SK-N-SH (cell line): ENCODE data around the gene CD2AP. TPM values are rescaled to one million over a fixed set of nuclear protein-coding genes. Genes with fewer than 3 reads are reported as not detected.

Experiments used
- CTCF ChIA-PET: fragments of 300-600, 350-600 bp; formaldehyde crosslinking; extraction: SDS; loops from one replicate; lab custom pipeline; 2021; lab: Yijun Ruan, JAX
- POLR2A ChIA-PET: fragments of 350-600 bp; sonication (Branson Sonifier 250); formaldehyde crosslinking; extraction: SDS; loops from one replicate; lab custom pipeline; 2020; ENCODE audit warnings: antibody characterized with exemption, inconsistent platforms; lab: Yijun Ruan, JAX
- DNase-seq: peaks from one replicate; pipeline ENCODE4 v3.0.0; 2012
- H2AFZ ChIP-seq: fragments of 200-600 bp; sonication (generic); 2 replicates; pipeline ENCODE4 v1.8.1; 2016; ENCODE audit warnings: antibody characterized with exemption, mild to moderate bottlenecking, low read depth
- H3F3A ChIP-seq: fragments of 200-600 bp; sonication (generic); replicated peaks from 2 replicates; pipeline ENCODE3; 2016; ENCODE audit warnings: antibody characterized with exemption, mild to moderate bottlenecking; ENCODE audit not compliant: insufficient read depth
- H3K27ac ChIP-seq, 2 experiments: fragments of 200-500 bp in 1 of 2; fragments of 200-600 bp in 1 of 2; sonication (Bioruptor generic) in 1 of 2; sonication (generic), shearing (Covaris generic) in 1 of 2; 2 replicates each; pipeline versions ENCODE4 v1.5.1 to v1.6.1; 2014 to 2016; ENCODE audit warnings: low read depth in 2 of 2, inconsistent platforms in 1 of 2, low read length in 1 of 2, mild to moderate bottlenecking in 1 of 2, mixed read lengths in 1 of 2
- H3K27me3 ChIP-seq: fragments of 200-600 bp; sonication (generic), shearing (Covaris generic); 2 replicates; pipeline ENCODE4 v1.6.1; 2016; ENCODE audit warnings: mixed run types; ENCODE audit not compliant: insufficient read depth
- H3K36me3 ChIP-seq, 2 experiments: fragments of 200-500 bp in 1 of 2; fragments of 200-600 bp in 1 of 2; sonication (Bioruptor generic) in 1 of 2; sonication (generic) in 1 of 2; replicated peaks in 1 of 2; 2 replicates each; pipeline versions ENCODE3 to v1.5.1; 2014 to 2016; ENCODE audit warnings: low read length in 1 of 2, mild to moderate bottlenecking in 1 of 2; ENCODE audit not compliant: insufficient read depth in 2 of 2, control insufficient read depth in 1 of 2
- H3K4me1 ChIP-seq, 2 experiments: fragments of 200-500 bp in 1 of 2; fragments of 200-600 bp in 1 of 2; sonication (Bioruptor generic) in 1 of 2; sonication (generic), shearing (Covaris generic) in 1 of 2; 2 replicates each; pipeline versions ENCODE4 v1.5.1 to v1.6.1; 2014 to 2016; ENCODE audit warnings: low read depth in 1 of 2, low read length in 1 of 2, mixed run types in 1 of 2; ENCODE audit not compliant: insufficient read depth in 2 of 2, control insufficient read depth in 1 of 2
- H3K4me2 ChIP-seq: fragments of 200-600 bp; sonication (generic), shearing (Covaris generic); 2 replicates; pipeline ENCODE4 v1.6.1; 2017; ENCODE audit warnings: mixed run types
- H3K4me3 ChIP-seq, 2 experiments: fragments of 200-500 bp in 1 of 2; fragments of 200-600 bp in 1 of 2; sonication (Bioruptor generic) in 1 of 2; sonication (generic), shearing (Covaris generic) in 1 of 2; 2 replicates each; pipeline versions ENCODE4 v1.5.1 to v1.8.1; 2014 to 2016; ENCODE audit warnings: low read depth in 2 of 2, inconsistent platforms in 1 of 2, low read length in 1 of 2, mild to moderate bottlenecking in 1 of 2, mixed read lengths in 1 of 2, moderate library complexity in 1 of 2
- H3K79me2 ChIP-seq: fragments of 200-600 bp; sonication (generic); 2 replicates; pipeline ENCODE4 v1.8.1; 2017; ENCODE audit warnings: mild to moderate bottlenecking; ENCODE audit not compliant: insufficient read depth
- H3K9ac ChIP-seq: fragments of 200-600 bp; sonication (generic); 2 replicates; pipeline ENCODE4 v1.6.1; 2017; ENCODE audit warnings: mixed run types
- H3K9me2 ChIP-seq: fragments of 200-600 bp; sonication (generic); 2 replicates; pipeline ENCODE4 v1.6.1; 2017; ENCODE audit warnings: mixed run types
- H3K9me3 ChIP-seq: fragments of 200-600 bp; sonication (generic); 2 replicates; pipeline ENCODE4 v1.6.1; 2017; ENCODE audit warnings: mixed run types, mild to moderate bottlenecking, moderate library complexity
- H4K20me1 ChIP-seq: fragments of 200-600 bp; sonication (generic); 2 replicates; pipeline ENCODE4 v1.6.1; 2017; ENCODE audit warnings: mild to moderate bottlenecking, mixed run types; ENCODE audit not compliant: insufficient read depth
- CHD2 ChIP-seq: fragments of 150-350 bp; IDR thresholded peaks from 2 replicates; pipeline ENCODE4 v1.6.1; 2018; ENCODE audit warnings: low read length; ENCODE audit not compliant: partially characterized antibody
- ELF1 ChIP-seq: IDR thresholded peaks from 2 replicates; pipeline ENCODE4 v1.4.0; 2012
- EP300 ChIP-seq, 2 experiments: IDR thresholded peaks; 2 replicates each; pipeline versions ENCODE4 v1.4.0 to v1.6.1; 2012; ENCODE audit warnings: borderline replicate concordance in 1 of 2, low read depth in 1 of 2, low read length in 1 of 2
- FOXM1 ChIP-seq: IDR thresholded peaks from 2 replicates; pipeline ENCODE4 v1.4.0; 2012; ENCODE audit warnings: low read depth, mild to moderate bottlenecking
- GABPA ChIP-seq: IDR thresholded peaks from 2 replicates; pipeline ENCODE4 v1.4.0; 2012; ENCODE audit warnings: low read depth, mild to moderate bottlenecking
- JUND ChIP-seq: IDR thresholded peaks from 2 replicates; pipeline ENCODE4 v1.4.0; 2012
- MEF2A ChIP-seq: IDR thresholded peaks from 2 replicates; pipeline ENCODE4 v1.4.0; 2012; ENCODE audit warnings: low read depth, borderline replicate concordance
- MXI1 ChIP-seq: IDR thresholded peaks from 2 replicates; pipeline ENCODE4 v1.6.1; 2012; ENCODE audit warnings: mild to moderate bottlenecking, low read depth, low read length, improper control_type of control experiment
- NFIC ChIP-seq: IDR thresholded peaks from 2 replicates; pipeline ENCODE4 v1.4.0; 2012; ENCODE audit warnings: borderline replicate concordance
- POLR2AphosphoS5 ChIP-seq: IDR thresholded peaks from 2 replicates; pipeline ENCODE4 v1.6.1; 2012; ENCODE audit warnings: low read depth, low read length
- RAD21 ChIP-seq: IDR thresholded peaks from 2 replicates; pipeline ENCODE4 v1.6.1; 2012; ENCODE audit warnings: mild to moderate bottlenecking, low read length
- RXRA ChIP-seq: IDR thresholded peaks from 2 replicates; pipeline ENCODE4 v1.4.0; 2012; ENCODE audit warnings: low read depth, mild to moderate bottlenecking, borderline replicate concordance
- TCF12 ChIP-seq: IDR thresholded peaks from 2 replicates; pipeline ENCODE4 v1.4.0; 2012
- YY1 ChIP-seq: IDR thresholded peaks from 2 replicates; pipeline ENCODE4 v1.4.0; 2012; ENCODE audit warnings: low read depth, mild to moderate bottlenecking
- WGBS: methylation state at CpG from one replicate; pipeline ENCODE4 v1.1.6; 2017; ENCODE audit warnings: low lambda C conversion rate; 5-methylcytosine and 5-hydroxymethylcytosine counted together
- polyA plus RNA-seq, 3 experiments: library from polyadenylated mRNA; depleted of rRNA; stranded (reverse); fragments of >200 nt; gene quantifications; 2 replicates each; pipeline ENCODE4 v1.2.3, GENCODE V29; 2012
- TF ChIP-seq, protein P1 (sequence below): fragments of 150-350 bp; IDR thresholded peaks from 2 replicates; pipeline ENCODE4 v1.6.1; 2017; ENCODE audit warnings: antibody characterized with exemption, low read length, low read depth, borderline replicate concordance
- TF ChIP-seq, protein P2 (sequence below): IDR thresholded peaks from 2 replicates; pipeline ENCODE4 v1.4.0; 2012; ENCODE audit warnings: low read depth
- TF ChIP-seq, protein P3 (sequence below): IDR thresholded peaks from 2 replicates; pipeline ENCODE4 v1.4.0; 2012; ENCODE audit warnings: low read depth, borderline replicate concordance
- TF ChIP-seq, protein P4 (sequence below): IDR thresholded peaks from 2 replicates; pipeline ENCODE4; 2012

The CD2AP gene
- polyA plus RNA-seq, 1 of the 3 experiments (the other 2 are of a cell fraction), result 1.6 TPM

DNA sequence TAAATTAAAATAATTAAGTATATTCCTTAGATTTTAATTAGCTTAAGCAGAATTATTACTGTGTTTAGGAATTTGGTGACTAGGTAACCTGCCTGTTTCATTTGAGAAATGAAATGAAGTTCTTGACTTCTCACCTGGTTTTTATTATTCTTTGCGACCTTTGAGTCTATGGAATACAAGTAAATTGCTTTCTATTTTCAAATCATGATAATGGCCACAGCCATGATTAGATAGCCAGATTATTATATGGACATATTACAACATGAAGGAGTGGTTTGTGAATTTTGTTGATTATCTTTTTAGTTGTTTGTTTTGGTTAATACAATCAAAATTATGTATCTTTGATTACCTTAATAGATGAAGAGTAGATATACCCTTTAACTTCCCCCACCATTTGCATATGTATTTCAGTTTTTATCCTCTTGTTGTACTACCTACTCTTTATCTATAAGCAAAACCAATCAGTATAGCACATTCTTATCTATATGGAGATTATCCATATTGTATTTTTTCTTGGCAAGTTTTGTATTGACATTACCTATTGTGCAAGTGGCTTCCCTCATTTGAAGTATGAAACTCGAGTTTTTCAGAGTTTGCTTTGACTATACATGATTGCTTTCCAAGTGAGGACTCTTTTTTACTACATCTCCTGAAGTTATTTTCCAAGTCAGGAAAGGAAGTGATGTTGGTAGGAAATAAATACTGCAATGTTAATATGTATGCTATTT lies 47.9 kb downstream of the CD2AP start:
- Histone ChIP-seq H3K4me3 (no peak overlapping the region), H3K9me2 (no peaks in the 10 kb centered on the region), H3K4me1 (peaks cover 0 to 6% of the 10 kb centered on the region in 2 experiments; a peak in 2 of 4 replicates), H3K79me2 (peaks cover 15% of the 10 kb centered on the region; the same call in 1 of the 2 replicates), H2AFZ (no peak overlapping the region), H3F3A (no peaks in the 10 kb centered on the region), H3K9ac (no peak overlapping the region), H3K27me3 (no peaks in the 10 kb centered on the region), H3K27ac (no peak overlapping the region)
- DNase-seq, result no peak
- WGBS, result 68% methylated on average over 2 of the region's 2 CpGs
- CTCF ChIA-PET, result no interaction called here
- POLR2A ChIA-PET, result no interaction called here
- TF ChIP-seq, protein P1, sequence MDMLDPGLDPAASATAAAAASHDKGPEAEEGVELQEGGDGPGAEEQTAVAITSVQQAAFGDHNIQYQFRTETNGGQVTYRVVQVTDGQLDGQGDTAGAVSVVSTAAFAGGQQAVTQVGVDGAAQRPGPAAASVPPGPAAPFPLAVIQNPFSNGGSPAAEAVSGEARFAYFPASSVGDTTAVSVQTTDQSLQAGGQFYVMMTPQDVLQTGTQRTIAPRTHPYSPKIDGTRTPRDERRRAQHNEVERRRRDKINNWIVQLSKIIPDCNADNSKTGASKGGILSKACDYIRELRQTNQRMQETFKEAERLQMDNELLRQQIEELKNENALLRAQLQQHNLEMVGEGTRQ, result no peak
- TF ChIP-seq FOXM1, result no peak
- TF ChIP-seq, all 33 proteins: peak for 0
- H4K20me1 ChIP-seq, result no peaks in the 10 kb centered on the region; the same call in 1 of the 2 replicates
- H3K4me2 ChIP-seq, result no peak overlapping the region
- H3K9me3 ChIP-seq, result no peaks in the 10 kb centered on the region
- no peaks in the 10 kb centered on the region for H3K36me3 ChIP-seq

DNA sequence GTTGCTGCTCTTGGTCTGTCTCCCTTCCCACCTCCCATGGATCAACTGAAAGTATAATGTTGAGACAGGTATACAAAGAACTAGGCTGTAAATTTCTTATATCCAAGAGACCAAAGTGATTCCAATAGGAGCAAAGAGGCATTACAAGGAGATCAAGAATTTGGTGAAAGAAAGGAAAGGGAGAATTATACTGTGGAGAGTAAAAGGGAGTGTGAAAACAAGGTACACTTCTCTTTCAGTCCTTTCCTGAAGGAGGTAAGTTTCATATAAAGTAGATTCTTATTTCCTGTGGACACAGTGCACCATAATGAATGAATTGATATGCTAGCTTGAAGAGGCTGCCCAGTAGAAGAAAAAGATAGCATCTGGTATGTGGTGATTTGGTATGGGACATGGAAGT lies 49.7 kb downstream of the CD2AP start:
- no peaks in the 10 kb centered on the region; the same call in 1 of the 2 replicates for H4K20me1 ChIP-seq
- POLR2A ChIA-PET, result no interaction called here

DNA sequence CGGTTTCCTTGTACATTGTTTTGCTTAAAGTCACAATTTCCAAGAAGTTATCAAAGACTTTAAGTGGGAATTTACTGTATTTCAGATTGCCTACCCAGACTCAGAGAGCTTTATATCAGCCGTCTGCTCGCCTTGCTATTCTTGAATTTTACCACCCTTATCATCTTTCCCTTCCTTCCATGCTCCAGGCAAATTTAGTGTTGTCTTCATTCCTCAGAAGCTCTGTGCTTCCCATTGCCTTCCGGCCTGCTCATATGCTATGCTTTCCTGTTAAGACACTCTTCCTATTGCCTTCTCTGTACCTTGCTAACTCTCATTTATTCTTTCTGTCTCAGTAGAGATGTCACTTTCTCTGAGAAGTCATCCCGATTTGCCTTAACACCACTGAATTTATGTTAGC lies 52.1 kb downstream of the CD2AP start:
- no peak overlapping the region for H3K4me2 ChIP-seq
- no peaks in the 10 kb centered on the region for H4K20me1 ChIP-seq
- no peaks in the 10 kb centered on the region for H3K9me2 ChIP-seq
- no peaks in the 10 kb centered on the region for H3K9me3 ChIP-seq
- WGBS, result 93% methylated on average over 5 of the region's 5 CpGs
- H3K9ac ChIP-seq, result no peak overlapping the region
- H3F3A ChIP-seq, result no peaks in the 10 kb centered on the region
- no peak overlapping the region for H3K27ac ChIP-seq
- POLR2A ChIA-PET, result no interaction called here
- H3K36me3 ChIP-seq, result peaks cover 2 to 11% of the 10 kb centered on the region in 2 experiments
- DNase-seq, result no peak
- H2AFZ ChIP-seq, result no peak overlapping the region
- no peaks in the 10 kb centered on the region for H3K27me3 ChIP-seq
- CTCF ChIA-PET, result interaction anchor here (1.0 kb wide), 1 partner anchor 432 kb away, joined by 3 read pairs; no protein-coding TSS in a partner anchor
- H3K4me1 ChIP-seq, result no peaks in the 10 kb centered on the region; a peak in 1 of 4 replicates
- no peak overlapping the region for H3K4me3 ChIP-seq
- peaks cover 12% of the 10 kb centered on the region; the same call in 1 of the 2 replicates for H3K79me2 ChIP-seq
- TF ChIP-seq EP300 (IDR thresholded peaks at IDR 0.05; ENCODE audit: borderline replicate concordance in 1 of 2, low read depth in 1 of 2, low read length in 1 of 2) (no peak), FOXM1 (no peak), CHD2 (no peak), RXRA (no peak), MXI1 (no peak), ELF1 (no peak), YY1 (no peak), GABPA (no peak), NFIC (no peak), RAD21 (no peak)
- TF ChIP-seq, protein P2, sequence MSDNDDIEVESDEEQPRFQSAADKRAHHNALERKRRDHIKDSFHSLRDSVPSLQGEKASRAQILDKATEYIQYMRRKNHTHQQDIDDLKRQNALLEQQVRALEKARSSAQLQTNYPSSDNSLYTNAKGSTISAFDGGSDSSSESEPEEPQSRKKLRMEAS, result no peak
- TF ChIP-seq, protein P3, sequence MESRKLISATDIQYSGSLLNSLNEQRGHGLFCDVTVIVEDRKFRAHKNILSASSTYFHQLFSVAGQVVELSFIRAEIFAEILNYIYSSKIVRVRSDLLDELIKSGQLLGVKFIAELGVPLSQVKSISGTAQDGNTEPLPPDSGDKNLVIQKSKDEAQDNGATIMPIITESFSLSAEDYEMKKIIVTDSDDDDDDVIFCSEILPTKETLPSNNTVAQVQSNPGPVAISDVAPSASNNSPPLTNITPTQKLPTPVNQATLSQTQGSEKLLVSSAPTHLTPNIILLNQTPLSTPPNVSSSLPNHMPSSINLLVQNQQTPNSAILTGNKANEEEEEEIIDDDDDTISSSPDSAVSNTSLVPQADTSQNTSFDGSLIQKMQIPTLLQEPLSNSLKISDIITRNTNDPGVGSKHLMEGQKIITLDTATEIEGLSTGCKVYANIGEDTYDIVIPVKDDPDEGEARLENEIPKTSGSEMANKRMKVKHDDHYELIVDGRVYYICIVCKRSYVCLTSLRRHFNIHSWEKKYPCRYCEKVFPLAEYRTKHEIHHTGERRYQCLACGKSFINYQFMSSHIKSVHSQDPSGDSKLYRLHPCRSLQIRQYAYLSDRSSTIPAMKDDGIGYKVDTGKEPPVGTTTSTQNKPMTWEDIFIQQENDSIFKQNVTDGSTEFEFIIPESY, result no peak

More for the DNA sequence above, 49.7 kb downstream of the CD2AP start:
- Histone ChIP-seq H3K9me2 (no peaks in the 10 kb centered on the region), H3K79me2 (peaks cover 12% of the 10 kb centered on the region; the same call in 1 of the 2 replicates), H3K27me3 (no peaks in the 10 kb centered on the region), H3K4me1 (peaks cover 0 to 6% of the 10 kb centered on the region in 2 experiments; a peak in 2 of 4 replicates), H3K9ac (no peak overlapping the region), H3K4me2 (no peak overlapping the region), H3K9me3 (no peaks in the 10 kb centered on the region), H3K27ac (no peak overlapping the region), H3F3A (no peaks in the 10 kb centered on the region), H3K4me3 (no peak overlapping the region), H2AFZ (no peak overlapping the region), H3K36me3 (no peaks in the 10 kb centered on the region)
- CTCF ChIA-PET, result no interaction called here
- no peak for TF ChIP-seq CHD2
- no peak for TF ChIP-seq ELF1
- TF ChIP-seq JUND, result no peak
- no peak for TF ChIP-seq YY1
- TF ChIP-seq TCF12, result no peak
- TF ChIP-seq, protein P4, sequence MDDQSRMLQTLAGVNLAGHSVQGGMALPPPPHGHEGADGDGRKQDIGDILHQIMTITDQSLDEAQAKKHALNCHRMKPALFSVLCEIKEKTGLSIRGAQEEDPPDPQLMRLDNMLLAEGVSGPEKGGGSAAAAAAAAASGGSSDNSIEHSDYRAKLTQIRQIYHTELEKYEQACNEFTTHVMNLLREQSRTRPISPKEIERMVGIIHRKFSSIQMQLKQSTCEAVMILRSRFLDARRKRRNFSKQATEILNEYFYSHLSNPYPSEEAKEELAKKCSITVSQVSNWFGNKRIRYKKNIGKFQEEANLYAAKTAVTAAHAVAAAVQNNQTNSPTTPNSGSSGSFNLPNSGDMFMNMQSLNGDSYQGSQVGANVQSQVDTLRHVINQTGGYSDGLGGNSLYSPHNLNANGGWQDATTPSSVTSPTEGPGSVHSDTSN, result no peak
- no peak for TF ChIP-seq POLR2AphosphoS5
- TF ChIP-seq MEF2A, result no peak
- no peak for DNase-seq
